ENCODE data around the gene DIS3L2. TPM values are rescaled to one million over a fixed set of nuclear protein-coding genes. Genes with fewer than 3 reads are reported as not detected.

DIS3L2 gene
- total RNA-seq, 1 experiment from 2014 or later = 28.5 TPM

DNA sequence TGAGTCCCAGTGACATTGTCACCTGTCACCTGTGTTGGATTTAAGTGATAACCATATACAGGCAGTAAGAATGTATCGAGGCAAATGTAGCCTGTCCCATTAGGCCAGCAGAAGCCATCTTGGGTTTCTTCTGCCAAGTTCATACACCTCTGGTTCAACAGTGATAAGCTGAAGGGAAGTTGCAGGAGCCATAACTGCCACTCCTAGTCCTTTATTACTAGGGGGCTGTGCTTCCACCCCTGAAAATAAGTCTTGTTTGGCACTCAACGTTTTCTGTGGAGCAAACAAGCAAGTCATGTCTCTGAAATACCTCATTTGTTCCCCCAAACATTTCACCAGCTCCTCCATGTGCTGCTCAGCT is 358.9 kb downstream of the DIS3L2 start (continued):
- TF ChIP-seq, protein P1, sequence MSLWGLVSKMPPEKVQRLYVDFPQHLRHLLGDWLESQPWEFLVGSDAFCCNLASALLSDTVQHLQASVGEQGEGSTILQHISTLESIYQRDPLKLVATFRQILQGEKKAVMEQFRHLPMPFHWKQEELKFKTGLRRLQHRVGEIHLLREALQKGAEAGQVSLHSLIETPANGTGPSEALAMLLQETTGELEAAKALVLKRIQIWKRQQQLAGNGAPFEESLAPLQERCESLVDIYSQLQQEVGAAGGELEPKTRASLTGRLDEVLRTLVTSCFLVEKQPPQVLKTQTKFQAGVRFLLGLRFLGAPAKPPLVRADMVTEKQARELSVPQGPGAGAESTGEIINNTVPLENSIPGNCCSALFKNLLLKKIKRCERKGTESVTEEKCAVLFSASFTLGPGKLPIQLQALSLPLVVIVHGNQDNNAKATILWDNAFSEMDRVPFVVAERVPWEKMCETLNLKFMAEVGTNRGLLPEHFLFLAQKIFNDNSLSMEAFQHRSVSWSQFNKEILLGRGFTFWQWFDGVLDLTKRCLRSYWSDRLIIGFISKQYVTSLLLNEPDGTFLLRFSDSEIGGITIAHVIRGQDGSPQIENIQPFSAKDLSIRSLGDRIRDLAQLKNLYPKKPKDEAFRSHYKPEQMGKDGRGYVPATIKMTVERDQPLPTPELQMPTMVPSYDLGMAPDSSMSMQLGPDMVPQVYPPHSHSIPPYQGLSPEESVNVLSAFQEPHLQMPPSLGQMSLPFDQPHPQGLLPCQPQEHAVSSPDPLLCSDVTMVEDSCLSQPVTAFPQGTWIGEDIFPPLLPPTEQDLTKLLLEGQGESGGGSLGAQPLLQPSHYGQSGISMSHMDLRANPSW (CRISPR knock-in tag; conservative IDR thresholded peaks at IDR 0.05; ENCODE audit: low read depth) = no peak
- TF ChIP-seq, protein P2, sequence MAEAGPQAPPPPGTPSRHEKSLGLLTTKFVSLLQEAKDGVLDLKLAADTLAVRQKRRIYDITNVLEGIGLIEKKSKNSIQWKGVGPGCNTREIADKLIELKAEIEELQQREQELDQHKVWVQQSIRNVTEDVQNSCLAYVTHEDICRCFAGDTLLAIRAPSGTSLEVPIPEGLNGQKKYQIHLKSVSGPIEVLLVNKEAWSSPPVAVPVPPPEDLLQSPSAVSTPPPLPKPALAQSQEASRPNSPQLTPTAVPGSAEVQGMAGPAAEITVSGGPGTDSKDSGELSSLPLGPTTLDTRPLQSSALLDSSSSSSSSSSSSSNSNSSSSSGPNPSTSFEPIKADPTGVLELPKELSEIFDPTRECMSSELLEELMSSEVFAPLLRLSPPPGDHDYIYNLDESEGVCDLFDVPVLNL (CRISPR knock-in tag; IDR thresholded peaks at IDR 0.05; ENCODE audit: borderline replicate concordance, low read depth) = no peak

DNA sequence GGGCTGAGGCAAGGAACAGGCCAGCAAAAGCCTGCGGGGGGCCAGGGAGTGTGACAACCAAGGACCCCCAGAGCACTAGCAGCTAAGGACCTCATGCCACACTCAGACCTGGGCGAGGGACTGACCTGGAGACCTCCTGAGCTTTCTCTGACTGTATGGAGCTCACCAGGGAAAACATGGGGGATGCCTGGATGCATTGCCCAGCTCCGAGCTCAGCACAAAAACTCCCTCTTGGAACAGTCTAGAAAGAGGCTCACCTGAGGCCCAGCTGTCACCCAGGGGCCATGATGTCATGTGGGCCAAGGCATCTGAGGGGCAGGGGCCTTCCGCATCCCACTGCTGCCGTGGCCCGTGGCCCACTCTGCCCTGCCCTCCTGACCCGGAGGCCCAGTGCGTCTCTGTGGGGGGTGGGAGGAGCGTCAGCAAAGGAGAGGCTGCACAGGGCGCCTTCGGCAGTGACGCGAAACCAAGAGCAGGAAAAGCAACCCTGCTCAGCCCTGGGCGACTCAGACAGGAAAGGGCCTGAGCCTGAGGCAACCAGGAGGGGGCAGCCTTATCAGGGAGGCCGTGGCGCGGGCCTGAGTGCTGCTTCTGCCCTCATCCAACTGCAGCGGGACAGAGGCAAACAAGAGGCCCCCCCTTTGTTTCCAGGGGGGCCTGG is 359.8 kb downstream of the DIS3L2 start:
- ChIA-PET CTCF (interaction anchor here (0.5 to 1.6 kb wide), 8 partner anchors 8 to 421 kb away, joined by 3 to 4 read pairs (median 4); no protein-coding TSS in a partner anchor), POLR2A (no interaction called here)
- no peaks in the 10 kb centered on the region for H3K36me3 Mint-ChIP-seq
- DNase-seq (ENCODE audit: low spot score) = peak; percentile 70
- H3K4me1 Mint-ChIP-seq = no peaks in the 10 kb centered on the region
- no peak overlapping the region for H3K4me3 Mint-ChIP-seq
- TF ChIP-seq ZBTB21 (CRISPR knock-in tag; IDR thresholded peaks at IDR 0.05; ENCODE audit: borderline replicate concordance) (no peak), ZNF416 (CRISPR knock-in tag; IDR thresholded peaks at IDR 0.05) (no peak), TEAD4 (CRISPR knock-in tag; IDR thresholded peaks at IDR 0.05) (no peak)
- TF ChIP-seq, protein P3, sequence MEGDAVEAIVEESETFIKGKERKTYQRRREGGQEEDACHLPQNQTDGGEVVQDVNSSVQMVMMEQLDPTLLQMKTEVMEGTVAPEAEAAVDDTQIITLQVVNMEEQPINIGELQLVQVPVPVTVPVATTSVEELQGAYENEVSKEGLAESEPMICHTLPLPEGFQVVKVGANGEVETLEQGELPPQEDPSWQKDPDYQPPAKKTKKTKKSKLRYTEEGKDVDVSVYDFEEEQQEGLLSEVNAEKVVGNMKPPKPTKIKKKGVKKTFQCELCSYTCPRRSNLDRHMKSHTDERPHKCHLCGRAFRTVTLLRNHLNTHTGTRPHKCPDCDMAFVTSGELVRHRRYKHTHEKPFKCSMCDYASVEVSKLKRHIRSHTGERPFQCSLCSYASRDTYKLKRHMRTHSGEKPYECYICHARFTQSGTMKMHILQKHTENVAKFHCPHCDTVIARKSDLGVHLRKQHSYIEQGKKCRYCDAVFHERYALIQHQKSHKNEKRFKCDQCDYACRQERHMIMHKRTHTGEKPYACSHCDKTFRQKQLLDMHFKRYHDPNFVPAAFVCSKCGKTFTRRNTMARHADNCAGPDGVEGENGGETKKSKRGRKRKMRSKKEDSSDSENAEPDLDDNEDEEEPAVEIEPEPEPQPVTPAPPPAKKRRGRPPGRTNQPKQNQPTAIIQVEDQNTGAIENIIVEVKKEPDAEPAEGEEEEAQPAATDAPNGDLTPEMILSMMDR (IDR thresholded peaks at IDR 0.05) = no peak; the same call in 1 of the 2 replicates
- TF ChIP-seq, protein P4, sequence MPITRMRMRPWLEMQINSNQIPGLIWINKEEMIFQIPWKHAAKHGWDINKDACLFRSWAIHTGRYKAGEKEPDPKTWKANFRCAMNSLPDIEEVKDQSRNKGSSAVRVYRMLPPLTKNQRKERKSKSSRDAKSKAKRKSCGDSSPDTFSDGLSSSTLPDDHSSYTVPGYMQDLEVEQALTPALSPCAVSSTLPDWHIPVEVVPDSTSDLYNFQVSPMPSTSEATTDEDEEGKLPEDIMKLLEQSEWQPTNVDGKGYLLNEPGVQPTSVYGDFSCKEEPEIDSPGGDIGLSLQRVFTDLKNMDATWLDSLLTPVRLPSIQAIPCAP (CRISPR knock-in tag; IDR thresholded peaks at IDR 0.05) = no peak
- TF ChIP-seq, protein P5, sequence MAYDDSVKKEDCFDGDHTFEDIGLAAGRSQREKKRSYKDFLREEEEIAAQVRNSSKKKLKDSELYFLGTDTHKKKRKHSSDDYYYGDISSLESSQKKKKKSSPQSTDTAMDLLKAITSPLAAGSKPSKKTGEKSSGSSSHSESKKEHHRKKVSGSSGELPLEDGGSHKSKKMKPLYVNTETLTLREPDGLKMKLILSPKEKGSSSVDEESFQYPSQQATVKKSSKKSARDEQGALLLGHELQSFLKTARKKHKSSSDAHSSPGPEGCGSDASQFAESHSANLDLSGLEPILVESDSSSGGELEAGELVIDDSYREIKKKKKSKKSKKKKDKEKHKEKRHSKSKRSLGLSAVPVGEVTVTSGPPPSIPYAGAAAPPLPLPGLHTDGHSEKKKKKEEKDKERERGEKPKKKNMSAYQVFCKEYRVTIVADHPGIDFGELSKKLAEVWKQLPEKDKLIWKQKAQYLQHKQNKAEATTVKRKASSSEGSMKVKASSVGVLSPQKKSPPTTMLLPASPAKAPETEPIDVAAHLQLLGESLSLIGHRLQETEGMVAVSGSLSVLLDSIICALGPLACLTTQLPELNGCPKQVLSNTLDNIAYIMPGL (CRISPR knock-in tag; IDR thresholded peaks at IDR 0.05) = no peak
- ATAC-seq = peak; percentile 70
- no peaks in the 10 kb centered on the region for H3K9me3 Mint-ChIP-seq
- no peaks in the 10 kb centered on the region for H3K27me3 Mint-ChIP-seq (ENCODE audit: low read depth)
- H3K27ac Mint-ChIP-seq = no peak overlapping the region

DNA sequence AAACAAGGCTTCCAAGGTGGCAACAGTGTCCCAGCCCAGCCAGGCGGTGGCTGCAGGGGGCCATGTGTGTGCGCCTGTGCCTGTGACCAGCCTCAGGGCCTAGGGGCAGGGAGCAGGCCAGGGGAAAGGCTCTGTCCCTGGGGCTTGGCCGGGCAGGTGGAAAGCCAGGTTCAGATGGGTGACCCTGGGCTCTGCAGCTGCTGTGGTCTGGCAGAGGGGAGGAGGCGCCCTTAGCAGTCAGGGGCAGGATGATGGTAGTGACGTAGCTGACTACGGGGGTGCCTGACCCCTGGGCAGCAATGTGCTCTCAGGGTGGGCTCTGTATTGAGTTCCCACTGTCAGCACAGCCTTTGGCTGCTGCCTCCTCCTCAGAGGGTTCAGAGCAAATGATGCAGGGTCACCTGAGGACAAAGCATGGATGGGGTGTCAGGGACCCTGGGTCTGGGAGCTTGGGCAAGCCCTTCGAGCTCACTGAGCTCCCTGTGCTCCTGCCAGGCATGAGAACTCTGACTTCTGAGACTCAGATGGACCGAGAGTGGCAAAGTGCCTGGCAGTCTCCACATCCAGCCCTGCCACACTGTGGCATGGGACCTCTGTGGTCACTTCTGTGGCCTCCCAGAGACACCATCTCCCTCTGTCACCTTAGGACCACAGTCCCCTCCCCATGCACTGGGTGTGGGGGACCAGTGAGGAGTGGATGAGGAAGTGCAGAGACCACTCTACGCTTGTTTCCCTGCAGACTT is 360.5 kb downstream of the DIS3L2 start:
- H3K4me1 Mint-ChIP-seq = no peaks in the 10 kb centered on the region
- POLR2A ChIA-PET = no interaction called here
- TF ChIP-seq NFYB (CRISPR knock-in tag; conservative IDR thresholded peaks at IDR 0.05; ENCODE audit: low read depth) = no peak
- H3K27me3 Mint-ChIP-seq (ENCODE audit: low read depth) = no peaks in the 10 kb centered on the region
- no peak overlapping the region for H3K4me3 Mint-ChIP-seq
- H3K9me3 Mint-ChIP-seq = no peaks in the 10 kb centered on the region
- peak overlapping the region; percentile 71; the same call in 1 of the 2 replicates for H3K27ac Mint-ChIP-seq
- ATAC-seq = no peak
- CTCF ChIA-PET = interaction anchor here (0.6 to 1.6 kb wide), 6 partner anchors 29 to 397 kb away, joined by 3 to 4 read pairs (median 4); no protein-coding TSS in a partner anchor
- H3K36me3 Mint-ChIP-seq = no peaks in the 10 kb centered on the region
- DNase-seq (ENCODE audit: low spot score) = no peak

Data from WTC11 (cell line).